ENCODE results near the gene PARD3.

PARD3 gene

GRCh38 chr10:34736976-34737771 is 77.9 kb downstream of the PARD3 start:
- no peak for DNase-seq

GRCh38 chr10:34734918-34735317 is 80.2 kb downstream of the PARD3 start:
- DNase-seq: no peak

GRCh38 chr10:34732926-34733325 is 82.2 kb downstream of the PARD3 start:
- peak in 1 of 2 experiments; percentile 24 for DNase-seq

GRCh38 chr10:34731885-34732701 is 83.0 kb downstream of the PARD3 start:
- DNase-seq: no peak

- no peak for DNase-seq
Measured at GRCh38 chr10:34731213-34731612, 83.9 kb downstream of the PARD3 start.

GRCh38 chr10:34730726-34731125 is 84.4 kb downstream of the PARD3 start:
- no peak for DNase-seq

- DNase-seq: no peak
Measured at GRCh38 chr10:34729619-34730018, 85.5 kb downstream of the PARD3 start.

- no peak for DNase-seq
Measured at GRCh38 chr10:34728361-34728760, 86.7 kb downstream of the PARD3 start.

- no peak for DNase-seq
Measured at GRCh38 chr10:34727595-34728033, 87.5 kb downstream of the PARD3 start.

- DNase-seq: no peak
Measured at GRCh38 chr10:34726862-34727261, 88.2 kb downstream of the PARD3 start.

GRCh38 chr10:34723750-34724149 is 91.3 kb downstream of the PARD3 start:
- DNase-seq: peak; percentile 22 to 30

- no peak for DNase-seq
Measured at GRCh38 chr10:34722404-34722803, 92.7 kb downstream of the PARD3 start.

- DNase-seq: no peak
Measured at GRCh38 chr10:34721208-34721840, 93.8 kb downstream of the PARD3 start.

GRCh38 chr10:34719746-34720145 is 95.3 kb downstream of the PARD3 start:
- DNase-seq: no peak

GRCh38 chr10:34719328-34719727 is 95.8 kb downstream of the PARD3 start:
- no peak for DNase-seq

- DNase-seq: no peak
Measured at GRCh38 chr10:34717429-34717828, 97.7 kb downstream of the PARD3 start.

- DNase-seq: no peak
Measured at GRCh38 chr10:34716958-34717357, 98.1 kb downstream of the PARD3 start.

GRCh38 chr10:34716234-34716633 is 98.9 kb downstream of the PARD3 start:
- no peak for DNase-seq

- DNase-seq: no peak
Measured at GRCh38 chr10:34715511-34716187, 99.4 kb downstream of the PARD3 start.

- DNase-seq: no peak
Measured at GRCh38 chr10:34713875-34714274, 101.2 kb downstream of the PARD3 start.

- DNase-seq: no peak
Measured at GRCh38 chr10:34711500-34711899, 103.6 kb downstream of the PARD3 start.

GRCh38 chr10:34710391-34710751 is 104.7 kb downstream of the PARD3 start:
- no peak for DNase-seq
